Fibroblast of villous mesenchyme (primary cell): ENCODE data around the gene TADA1. TPM values are rescaled to one million over a fixed set of nuclear protein-coding genes. Genes with fewer than 3 reads are reported as not detected.

Experiments
- DNase-seq: peaks from one replicate; pipeline ENCODE4 v3.0.0-alpha.2; 2010; ENCODE audit warnings: low read depth
- H3K4me3 ChIP-seq: 2 replicates; pipeline ENCODE4 v1.5.1; 2011; ENCODE audit warnings: low read depth, mild to moderate bottlenecking, low read length
- CTCF ChIP-seq: IDR thresholded peaks from 2 replicates; pipeline ENCODE4 v1.5.1; 2012; ENCODE audit warnings: low read depth, mild to moderate bottlenecking, low read length; ENCODE audit not compliant: insufficient read depth
- total RNA-seq: library from RNA; depleted of rRNA; stranded (reverse); fragments of >200 nt; gene quantifications from 2 replicates; pipeline ENCODE4 v1.2.3, GENCODE V29; 2012

The TADA1 gene
- total RNA-seq: 10.6 and 16.0 TPM in 2 replicates

GRCh38 chr1:166875734-166876539, at the start of gene TADA1:
Gene TADA1, minus strand, starts transcription at chr1:166876264. Its CDS starts 31 bp downstream, at chr1:166876233.
- TF ChIP-seq CTCF: no peak
- DNase-seq: peak; percentile 98
- peak within 1 kb of the TSS; percentile 80 for H3K4me3 ChIP-seq

- no peak overlapping the region for H3K4me3 ChIP-seq
- TF ChIP-seq CTCF: no peak
- DNase-seq: no peak
Observed at GRCh38 chr1:166924823-166925541, 48.9 kb upstream of the TADA1 start.

GRCh38 chr1:166920561-166921475, 44.8 kb upstream of the TADA1 start:
- no peak overlapping the region for H3K4me3 ChIP-seq
- TF ChIP-seq CTCF: no peak
- DNase-seq: no peak

GRCh38 chr1:166918956-166919316, 42.9 kb upstream of the TADA1 start:
- DNase-seq: no peak
- no peak for TF ChIP-seq CTCF
- no peak overlapping the region for H3K4me3 ChIP-seq

GRCh38 chr1:166918088-166918955, 42.3 kb upstream of the TADA1 start:
- TF ChIP-seq CTCF: no peak
- DNase-seq: no peak
- no peak overlapping the region for H3K4me3 ChIP-seq

- TF ChIP-seq CTCF: no peak
Observed at GRCh38 chr1:166915941-166916340, 39.9 kb upstream of the TADA1 start.

More at GRCh38 chr1:166915941-166916340, 39.9 kb upstream of the TADA1 start:
- no peak overlapping the region for H3K4me3 ChIP-seq
- no peak for DNase-seq
